KOPT-K1 (cell line): ENCODE measurements around the gene WSCD1.

Source experiments
- H3K27ac ChIP-seq: fragments of 200-600 bp; sonication (generic); 2 replicates; pipeline ENCODE4 v1.5.1; 2016; ENCODE audit warnings: antibody characterized with exemption, mild to moderate bottlenecking, low read depth, low read length; ENCODE audit not compliant: poor library complexity, severe bottlenecking
- H3K36me3 ChIP-seq: fragments of 200-600 bp; sonication (generic); 2 replicates; pipeline ENCODE4 v1.5.1; 2017; ENCODE audit warnings: antibody characterized with exemption, mild to moderate bottlenecking, low read length, moderate library complexity; ENCODE audit not compliant: insufficient read depth
- H3K9me3 ChIP-seq: fragments of 200-600 bp; sonication (generic); 2 replicates; pipeline ENCODE4 v1.5.1; 2017; ENCODE audit warnings: antibody characterized with exemption, low read length, mild to moderate bottlenecking; ENCODE audit not compliant: insufficient read depth, poor library complexity, severe bottlenecking

The WSCD1 gene

DNA sequence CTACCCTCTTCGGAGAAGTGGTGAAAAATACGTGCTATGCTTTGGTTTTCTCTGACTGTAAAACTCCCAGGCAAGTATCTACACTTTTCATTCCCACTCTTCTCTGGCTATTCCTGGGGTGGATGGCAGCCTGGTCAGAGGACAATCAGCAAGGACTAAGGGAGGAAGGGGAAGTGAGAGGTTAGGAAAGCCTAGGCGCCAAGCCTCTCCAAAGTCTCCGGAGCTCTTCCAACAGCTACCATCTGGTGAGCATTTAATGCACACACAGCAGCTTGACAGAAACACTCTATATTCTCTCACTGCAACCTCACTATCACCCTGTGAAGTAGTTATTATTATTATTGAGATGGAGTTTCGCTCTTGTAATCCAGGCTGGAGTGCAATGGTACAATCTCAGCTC lies 65.1 kb downstream of the WSCD1 start:
- Histone ChIP-seq H3K36me3 (no peaks in the 10 kb centered on the region), H3K27ac (no peak overlapping the region), H3K9me3 (no peaks in the 10 kb centered on the region)

DNA sequence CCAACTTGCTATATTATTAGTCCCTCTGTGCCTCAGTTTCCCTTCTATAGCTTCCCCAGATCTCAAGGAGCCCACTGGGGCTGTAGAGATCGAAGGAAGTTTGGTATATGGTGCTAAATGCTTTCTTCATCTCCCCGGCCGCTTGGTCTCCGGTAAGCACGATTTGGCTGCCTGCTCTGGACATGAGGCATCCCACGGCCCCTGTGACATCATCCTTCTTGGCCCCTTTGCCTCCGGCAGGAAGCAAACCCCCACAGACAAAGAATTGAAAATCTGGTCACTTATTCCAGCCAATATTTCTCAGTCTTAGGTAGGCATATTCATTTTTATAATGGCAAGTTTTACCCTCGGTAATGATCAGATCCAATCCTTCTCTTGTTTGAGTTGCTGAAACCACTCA lies 65.8 kb downstream of the WSCD1 start:
- no peak overlapping the region for H3K27ac ChIP-seq
- H3K36me3 ChIP-seq, result no peaks in the 10 kb centered on the region
- no peaks in the 10 kb centered on the region for H3K9me3 ChIP-seq

DNA sequence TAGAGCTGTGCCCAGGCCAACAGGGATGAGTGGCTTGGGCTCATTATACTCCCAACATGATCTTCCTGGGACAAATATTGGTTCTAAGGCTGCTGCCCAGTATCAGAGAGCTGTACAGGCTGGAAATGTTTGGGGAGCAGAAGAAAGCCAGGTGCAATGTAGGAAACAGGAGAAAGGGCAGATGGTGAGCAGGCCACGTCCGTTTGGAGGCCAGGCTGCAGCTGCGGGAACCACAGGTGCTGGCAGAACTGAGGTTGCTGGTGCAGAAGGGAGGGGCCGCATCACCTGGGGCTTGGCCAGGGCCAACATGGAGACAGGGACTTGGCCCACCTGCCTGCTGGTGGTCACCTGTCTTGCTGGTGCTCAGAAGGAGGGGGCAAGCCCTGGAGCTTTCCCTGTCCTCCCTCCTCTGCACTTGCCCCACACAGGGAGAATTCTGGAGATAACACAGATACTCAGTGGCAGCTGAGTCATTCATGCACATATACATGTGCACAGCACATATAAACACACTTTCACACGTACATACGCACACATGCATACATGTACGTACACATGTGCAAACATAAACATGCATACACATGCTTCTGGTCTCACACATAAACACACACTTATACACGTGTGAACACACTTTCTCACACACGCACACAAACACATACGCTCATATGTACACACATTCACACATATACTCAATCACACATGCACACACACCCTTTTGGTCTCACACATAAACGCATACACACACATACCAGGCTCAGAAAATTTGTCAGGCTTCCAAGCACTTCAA lies 67.7 kb downstream of the WSCD1 start:
- Histone ChIP-seq H3K9me3 (no peaks in the 10 kb centered on the region), H3K27ac (no peak overlapping the region), H3K36me3 (no peaks in the 10 kb centered on the region)

DNA sequence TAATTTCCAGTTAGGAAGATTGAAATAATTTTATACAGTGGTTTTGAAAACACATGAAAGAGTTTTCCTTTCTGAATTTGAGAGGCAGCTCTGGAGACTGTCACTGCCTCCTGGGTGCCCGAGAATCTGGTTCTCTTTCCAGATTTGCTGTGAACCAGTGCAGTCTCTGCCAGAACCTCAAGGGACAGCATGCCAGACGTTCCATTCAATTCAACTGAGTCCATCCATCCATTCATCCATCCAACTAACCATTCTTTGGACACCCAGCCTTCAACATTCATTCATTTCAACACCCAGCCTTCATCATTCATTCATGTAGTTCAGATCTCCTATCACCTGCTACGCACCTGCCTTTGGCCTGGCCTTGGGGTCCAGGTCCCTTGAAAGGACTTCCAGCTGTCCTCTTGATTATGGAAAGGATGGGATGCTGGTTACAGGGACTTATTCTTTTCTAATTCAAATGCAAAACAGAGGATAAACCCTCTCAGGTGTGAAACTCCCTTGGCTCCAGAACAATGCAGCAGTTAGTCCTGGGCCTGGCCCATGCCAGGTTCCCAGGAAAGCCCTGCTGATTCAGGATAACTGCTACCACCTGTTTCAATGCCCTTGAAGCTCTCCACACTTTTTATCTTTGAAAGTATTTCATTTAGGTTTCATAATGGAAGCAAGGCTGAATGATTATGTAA lies 68.7 kb downstream of the WSCD1 start:
- no peaks in the 10 kb centered on the region for H3K36me3 ChIP-seq
- no peak overlapping the region for H3K27ac ChIP-seq
- no peaks in the 10 kb centered on the region for H3K9me3 ChIP-seq

DNA sequence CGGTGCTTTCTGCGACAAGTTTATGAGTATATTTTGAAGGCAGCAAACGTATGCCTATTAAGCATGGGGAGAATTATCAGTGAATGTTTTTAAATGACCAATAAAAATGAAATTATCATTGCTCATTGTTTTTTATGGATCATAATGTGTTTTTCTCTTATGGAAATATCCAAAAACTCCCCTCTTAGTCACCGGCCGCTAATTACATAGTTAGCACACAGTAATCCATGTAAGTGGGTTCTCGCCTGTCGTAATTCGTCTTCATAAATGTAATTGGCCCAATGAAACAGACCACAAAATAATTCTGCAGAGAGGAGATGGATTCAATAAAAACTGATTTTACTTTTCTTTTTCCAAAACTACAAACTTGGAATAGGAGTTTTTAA lies 69.3 kb downstream of the WSCD1 start:
- Histone ChIP-seq H3K9me3 (no peaks in the 10 kb centered on the region), H3K27ac (no peak overlapping the region), H3K36me3 (no peaks in the 10 kb centered on the region)

DNA sequence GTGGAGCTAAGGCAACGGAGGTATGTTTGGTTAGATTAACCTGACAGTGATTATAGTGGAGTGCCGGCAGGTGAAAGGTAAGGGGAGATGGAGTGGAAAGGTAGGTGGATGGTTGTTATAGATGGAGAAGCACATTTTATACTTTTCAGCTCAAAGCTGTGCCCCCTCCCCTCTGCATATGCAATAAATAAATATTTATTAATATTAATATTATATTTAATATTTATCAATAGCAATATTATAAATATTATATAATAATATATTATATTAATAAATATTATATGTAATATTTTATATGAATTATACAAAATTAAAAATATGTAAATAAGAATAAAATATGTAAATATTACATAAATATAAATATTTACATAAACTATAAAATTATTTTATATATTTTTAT lies 70.0 kb downstream of the WSCD1 start:
- no peaks in the 10 kb centered on the region for H3K36me3 ChIP-seq
- H3K27ac ChIP-seq, result no peak overlapping the region
- no peaks in the 10 kb centered on the region for H3K9me3 ChIP-seq

DNA sequence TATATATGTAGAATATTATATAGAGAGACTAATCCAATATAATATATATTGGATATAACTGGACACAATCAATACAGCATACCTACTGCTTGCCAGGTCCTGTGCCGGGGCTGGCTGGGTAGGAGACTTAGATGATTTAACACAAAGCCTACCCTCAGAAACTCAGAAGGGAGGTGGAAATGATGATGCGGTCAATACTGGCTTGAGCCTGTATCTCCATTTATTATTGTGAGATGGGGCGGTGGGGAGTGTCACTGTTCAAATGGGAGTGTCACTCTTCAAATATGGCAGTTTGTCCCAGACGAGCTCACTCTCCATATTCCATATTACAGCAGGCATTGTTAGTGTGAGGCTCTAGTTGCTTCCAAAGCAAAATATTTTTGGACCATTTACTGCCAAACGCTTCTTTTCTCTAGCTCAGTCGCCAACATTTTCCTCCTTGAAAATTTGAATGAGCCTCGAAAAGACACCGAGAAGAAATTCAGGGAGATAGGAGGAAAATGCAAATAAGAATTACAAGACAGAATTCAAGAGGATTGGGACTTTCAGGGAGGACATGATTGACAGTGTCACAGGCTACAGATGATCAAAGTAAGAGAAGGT lies 70.7 kb downstream of the WSCD1 start:
- Histone ChIP-seq H3K27ac (no peak overlapping the region), H3K9me3 (no peaks in the 10 kb centered on the region), H3K36me3 (no peaks in the 10 kb centered on the region)

DNA sequence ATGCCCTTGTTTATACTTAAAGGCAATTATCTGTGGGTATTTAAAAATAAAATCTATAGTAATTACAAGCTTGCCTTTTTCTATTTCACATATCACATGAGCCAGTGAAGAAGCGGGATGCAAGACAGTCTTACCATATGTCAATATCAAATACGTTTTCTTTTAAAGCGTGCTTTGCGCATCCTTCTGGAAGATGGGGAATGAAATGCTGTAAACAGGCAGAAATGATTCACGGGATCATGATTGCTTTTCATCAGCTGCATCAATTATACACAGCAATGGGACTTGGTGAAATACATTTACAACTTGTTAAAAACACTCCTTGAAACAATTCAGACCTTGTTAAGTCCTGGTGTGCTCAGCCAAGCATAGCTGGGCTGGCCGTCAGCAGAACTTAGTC lies 72.5 kb downstream of the WSCD1 start:
- H3K9me3 ChIP-seq, result no peaks in the 10 kb centered on the region
- no peak overlapping the region for H3K27ac ChIP-seq

DNA sequence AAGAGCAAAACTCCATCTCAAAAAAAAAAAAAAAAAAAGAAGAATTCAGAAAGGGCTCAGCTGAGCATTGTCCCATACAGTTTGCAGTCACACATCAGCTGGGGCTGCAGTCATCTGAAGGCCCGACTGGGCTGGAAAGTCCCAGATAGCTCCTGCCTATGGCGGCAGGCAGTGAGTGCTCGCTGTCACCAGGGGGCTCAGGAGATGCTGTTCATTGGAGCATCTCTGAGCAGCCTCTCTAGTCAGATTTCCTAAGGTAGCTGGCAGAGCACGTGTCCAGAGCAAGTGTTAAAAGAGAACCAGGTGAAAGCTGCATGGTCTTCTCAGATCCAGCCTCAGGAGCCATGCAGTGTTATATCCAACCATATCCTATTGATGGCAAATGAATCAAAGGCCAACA lies 75.8 kb downstream of the WSCD1 start:
- H3K9me3 ChIP-seq, result no peaks in the 10 kb centered on the region
- H3K36me3 ChIP-seq, result no peaks in the 10 kb centered on the region
- no peak overlapping the region for H3K27ac ChIP-seq

More for the DNA sequence above, 72.5 kb downstream of the WSCD1 start:
- no peaks in the 10 kb centered on the region for H3K36me3 ChIP-seq

DNA sequence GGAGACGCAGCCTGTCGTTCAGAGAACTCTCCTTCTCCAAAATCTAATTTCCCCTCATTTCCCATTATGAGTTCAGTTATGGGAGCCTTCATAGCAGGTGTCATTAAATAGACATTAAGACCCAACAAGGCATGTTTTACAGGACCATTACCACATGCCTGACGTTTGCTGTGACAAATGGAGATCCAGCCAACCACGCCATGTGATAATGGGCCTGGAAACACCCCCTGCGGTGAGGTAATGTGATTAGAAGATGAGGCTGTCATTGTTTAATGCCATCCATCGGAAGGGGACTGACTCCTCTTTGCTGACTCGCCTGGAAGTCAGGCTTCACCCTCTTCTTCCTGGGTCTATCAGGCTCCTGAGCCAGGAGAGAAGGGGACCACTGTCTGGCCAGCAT lies 76.9 kb downstream of the WSCD1 start:
- H3K9me3 ChIP-seq, result no peaks in the 10 kb centered on the region
- no peaks in the 10 kb centered on the region for H3K36me3 ChIP-seq
- no peak overlapping the region for H3K27ac ChIP-seq

DNA sequence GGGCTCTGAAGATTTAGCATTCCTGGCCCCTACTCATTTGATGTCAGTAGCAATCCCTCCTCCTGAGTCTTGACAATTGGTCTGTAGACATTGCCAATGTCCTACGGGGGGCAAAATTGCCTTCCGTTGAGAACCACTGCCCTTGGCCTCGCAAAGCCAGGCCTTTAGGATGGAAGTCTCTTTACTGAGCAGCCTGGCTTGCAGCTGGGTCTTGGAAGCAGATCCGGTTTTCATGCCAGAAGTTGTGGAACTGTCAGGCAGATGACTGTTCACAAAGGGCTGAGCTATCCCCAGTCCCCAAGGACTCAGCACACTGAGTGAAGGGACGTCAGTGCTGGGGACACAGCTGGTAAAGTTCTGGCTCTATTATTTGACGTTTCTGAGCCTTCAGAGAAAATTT lies 83.2 kb downstream of the WSCD1 start:
- no peak overlapping the region for H3K27ac ChIP-seq
- H3K9me3 ChIP-seq, result no peaks in the 10 kb centered on the region
- no peaks in the 10 kb centered on the region for H3K36me3 ChIP-seq

DNA sequence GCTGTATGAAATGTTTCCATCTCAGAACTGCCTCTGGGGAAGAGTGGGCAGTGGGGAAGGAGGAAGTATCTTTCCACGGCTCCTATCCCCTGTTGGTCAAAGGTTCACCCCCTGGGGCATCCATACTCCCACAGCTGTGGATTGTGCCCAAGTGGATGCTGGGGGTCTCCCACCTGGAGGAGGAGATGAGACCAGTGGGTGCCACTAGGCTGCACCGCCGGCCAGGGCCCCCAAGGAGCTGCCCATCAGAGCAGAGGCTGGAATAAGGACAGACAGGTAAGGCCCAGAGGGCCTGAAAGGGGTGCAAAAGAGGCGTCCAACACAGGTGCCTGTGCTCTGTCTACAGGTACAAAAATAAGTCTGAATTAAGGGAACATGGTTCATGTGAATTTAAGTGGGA lies 87.5 kb downstream of the WSCD1 start:
- no peak overlapping the region for H3K27ac ChIP-seq
- H3K36me3 ChIP-seq, result no peaks in the 10 kb centered on the region
- no peaks in the 10 kb centered on the region for H3K9me3 ChIP-seq

DNA sequence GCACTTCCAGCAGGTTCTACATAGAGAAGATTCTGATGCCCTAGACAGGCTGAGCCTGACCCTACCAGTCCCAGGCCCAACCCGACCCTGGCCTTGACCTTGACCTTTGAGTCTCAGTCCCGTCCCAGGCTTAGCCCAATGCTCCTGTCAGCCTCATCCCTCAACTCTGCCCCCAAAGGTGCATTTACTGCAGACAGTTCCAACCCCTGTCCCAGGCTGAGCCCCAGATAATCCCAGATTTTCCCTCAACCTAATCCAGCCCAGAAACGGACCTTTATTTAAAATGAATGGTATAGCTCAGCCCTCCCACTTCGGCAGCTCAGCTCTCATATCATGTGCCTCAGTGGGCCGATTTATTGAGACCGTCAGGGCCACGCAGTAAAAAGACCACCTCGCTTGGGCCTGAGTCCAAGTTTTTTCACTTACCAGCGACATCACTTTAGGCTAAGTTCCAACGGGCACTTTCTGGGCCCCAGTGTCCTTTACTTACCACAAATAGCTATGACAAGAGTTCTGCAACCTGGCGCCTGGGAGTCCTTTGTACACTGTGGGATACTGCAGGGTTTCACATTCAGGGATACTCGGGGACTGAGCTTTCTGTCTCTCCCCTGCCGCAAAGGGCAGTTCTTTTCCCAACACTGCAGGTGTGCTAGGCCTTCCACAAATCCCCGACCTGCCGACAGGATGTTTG lies 89.5 kb downstream of the WSCD1 start:
- Histone ChIP-seq H3K36me3 (no peaks in the 10 kb centered on the region), H3K27ac (no peak overlapping the region), H3K9me3 (no peaks in the 10 kb centered on the region)

DNA sequence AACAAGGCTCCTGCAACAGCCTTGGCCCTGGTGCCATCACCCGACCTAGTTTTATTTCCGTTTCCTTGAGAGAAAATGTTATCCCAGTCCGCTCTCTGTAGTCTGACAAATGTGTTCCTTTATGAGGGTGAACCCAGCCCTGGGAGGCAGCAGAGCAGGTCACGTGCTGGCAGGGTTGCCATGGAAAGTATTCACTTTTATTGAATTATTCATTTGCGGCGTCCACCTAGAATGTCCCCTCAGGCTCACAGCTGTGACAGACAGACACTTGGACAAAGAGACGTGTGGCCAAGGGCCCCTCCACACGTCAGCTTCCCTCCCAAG lies 90.0 kb downstream of the WSCD1 start:
- Histone ChIP-seq H3K27ac (no peak overlapping the region), H3K9me3 (no peaks in the 10 kb centered on the region), H3K36me3 (no peaks in the 10 kb centered on the region)
